Hepatocyte (in vitro differentiated cells): ENCODE data around the gene SERPINB1. TPM values are rescaled to one million over a fixed set of nuclear protein-coding genes. Genes with fewer than 3 reads are reported as not detected.
"Not testable (repeated sequence)": the region's sequence is repeated elsewhere in the genome, so short reads cannot be mapped to it uniquely, and the experiment has no call there.

Experiments
- DNase-seq: peaks from one replicate; pipeline ENCODE4 v3.0.0-alpha.2; 2016; ENCODE audit warnings: low spot score
- H2AFZ ChIP-seq: fragments of 200-600 bp; sonication (generic); 2 replicates; pipeline ENCODE4 v1.6.0; 2016; ENCODE audit warnings: antibody characterized with exemption, mild to moderate bottlenecking
- H3K27ac ChIP-seq: fragments of 200-600 bp; sonication (generic); 2 replicates; pipeline ENCODE4 v1.5.1; 2016; ENCODE audit warnings: mild to moderate bottlenecking
- H3K27me3 ChIP-seq: fragments of 200-600 bp; sonication (generic); 2 replicates; pipeline ENCODE4 v1.6.1; 2016
- H3K36me3 ChIP-seq: fragments of 200-600 bp; sonication (generic); replicated peaks from 2 replicates; pipeline ENCODE4 v1.5.1; 2016; ENCODE audit warnings: low read depth; ENCODE audit not compliant: insufficient read depth
- H3K4me1 ChIP-seq: fragments of 200-600 bp; sonication (generic); 2 replicates; pipeline ENCODE4 v1.5.1; 2016; ENCODE audit warnings: mild to moderate bottlenecking, moderate library complexity; ENCODE audit not compliant: insufficient read depth
- H3K4me2 ChIP-seq: fragments of 200-600 bp; sonication (generic); 2 replicates; pipeline ENCODE4 v1.6.0; 2016
- H3K4me3 ChIP-seq: fragments of 200-600 bp; sonication (generic); 2 replicates; pipeline ENCODE4 v1.5.1; 2016; ENCODE audit warnings: mild to moderate bottlenecking
- H3K79me2 ChIP-seq: fragments of 200-600 bp; sonication (generic); 2 replicates; pipeline ENCODE4 v1.6.0; 2017; ENCODE audit warnings: mild to moderate bottlenecking
- H3K9me2 ChIP-seq: fragments of 200-600 bp; sonication (generic); replicated peaks from 2 replicates; pipeline ENCODE4 v1.6.0; 2017; ENCODE audit warnings: mild to moderate bottlenecking; ENCODE audit not compliant: insufficient read depth
- H3K9me3 ChIP-seq: fragments of 200-600 bp; sonication (generic); 2 replicates; pipeline ENCODE4 v1.5.1; 2016; ENCODE audit warnings: low read depth, mild to moderate bottlenecking
- H4K20me1 ChIP-seq: fragments of 200-600 bp; sonication (generic); 2 replicates; pipeline ENCODE4 v1.6.0; 2016; ENCODE audit warnings: mild to moderate bottlenecking; ENCODE audit not compliant: insufficient read depth, poor library complexity, severe bottlenecking
- EZH2 ChIP-seq: fragments of 200-600 bp; sonication (generic); IDR thresholded peaks from 2 replicates; pipeline ENCODE4 v1.6.1; 2016; ENCODE audit warnings: antibody characterized with exemption, mild to moderate bottlenecking, borderline replicate concordance
- EZH2phosphoT487 ChIP-seq: fragments of 200-600 bp; sonication (generic); IDR thresholded peaks from one replicate; pipeline ENCODE4 v1.6.1; 2018; ENCODE audit warnings: antibody characterized with exemption, mild to moderate bottlenecking, low read depth, moderate library complexity; ENCODE audit not compliant: unreplicated experiment, severe bottlenecking
- WGBS: methylation state at CpG from one replicate; pipeline ENCODE4 v1.1.6; 2016; ENCODE audit warnings: low lambda C conversion rate; ENCODE audit errors: missing lambda C conversion rate; 5-methylcytosine and 5-hydroxymethylcytosine counted together
- polyA plus RNA-seq: library from polyadenylated mRNA; unstranded; fragments of >200 nt; fragmentation: Nextera tagmentation; extraction: Ambion mirVana; gene quantifications from 2 replicates; pipeline ENCODE4 v1.2.1, GENCODE V29; 2016
- total RNA-seq: library from RNA; depleted of rRNA; stranded (reverse); fragments of >200 nt; gene quantifications from 2 replicates; pipeline ENCODE4 v1.2.3, GENCODE V29; 2014
- TF ChIP-seq, protein P1 (sequence below): fragments of 200-600 bp; sonication (generic); IDR thresholded peaks from 2 replicates; pipeline ENCODE4 v1.5.1; 2016; ENCODE audit warnings: antibody characterized with exemption, mild to moderate bottlenecking; ENCODE audit not compliant: poor library complexity

The SERPINB1 gene
- total and polyA plus RNA-seq, 2 experiments from 2014 or later, result 45.9 to 57.0 TPM

DNA sequence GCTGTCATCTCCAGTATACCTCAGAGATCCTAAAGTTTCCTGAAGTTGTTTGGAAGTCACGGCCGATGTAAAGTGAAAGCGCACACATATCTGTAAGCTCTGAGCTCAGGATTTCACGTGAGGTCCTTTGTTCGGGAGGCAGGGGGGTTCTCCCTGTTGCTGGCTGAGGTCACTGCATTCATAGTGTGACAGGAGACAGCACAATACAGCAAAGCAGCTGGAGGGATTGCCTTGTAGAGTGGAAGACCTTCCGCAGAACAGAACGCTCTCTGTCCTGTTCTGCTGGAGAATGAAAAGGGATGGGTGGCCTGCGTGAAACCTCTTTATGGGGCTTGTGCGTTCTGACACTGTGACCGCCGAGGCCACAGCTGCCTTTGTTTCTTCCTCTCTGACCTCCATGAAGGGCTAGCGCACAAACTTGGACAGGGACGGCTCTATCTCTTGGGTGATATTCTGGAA, 13.4 kb upstream of the SERPINB1 start:
- H3K9me2 ChIP-seq, result no peaks in the 10 kb centered on the region
- H2AFZ ChIP-seq, result peak overlapping the region; percentile 31

DNA sequence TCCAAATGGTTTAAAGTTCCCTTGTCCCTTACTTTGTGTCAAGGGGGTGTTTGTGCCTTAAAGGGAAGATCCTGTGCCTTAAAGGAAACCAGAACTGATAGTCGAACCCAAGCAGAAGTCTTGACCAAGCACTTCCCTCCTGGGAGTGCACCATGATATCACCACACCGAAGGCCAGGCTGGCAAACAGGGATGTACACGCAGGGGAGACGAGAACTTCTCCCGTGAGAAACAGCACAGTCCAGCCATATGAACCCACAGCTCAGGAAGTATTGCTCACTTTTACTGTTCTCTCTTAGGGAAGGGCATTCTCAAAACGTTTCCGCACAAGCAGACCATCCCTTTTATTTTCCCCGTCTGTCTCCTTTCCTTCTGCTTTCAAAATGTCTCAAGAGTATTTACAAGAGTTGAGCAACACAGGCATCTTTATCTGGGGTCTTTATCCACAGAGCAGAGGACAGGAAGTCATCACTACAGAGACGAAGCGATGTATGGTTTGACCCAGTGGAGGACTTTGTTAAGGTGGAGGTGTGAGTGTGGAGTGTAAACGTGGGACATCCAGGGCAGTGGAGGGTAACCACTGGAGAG, 12.8 kb upstream of the SERPINB1 start:
- H3K27ac ChIP-seq, result peak overlapping the region; percentile 79

More for the DNA sequence above, 13.4 kb upstream of the SERPINB1 start:
- Histone ChIP-seq H3K4me1 (peaks cover 25% of the 10 kb centered on the region), H3K79me2 (no peaks in the 10 kb centered on the region), H3K4me3 (no peak overlapping the region), H3K27ac (peak overlapping the region; percentile 79), H3K9me3 (no peaks in the 10 kb centered on the region), H4K20me1 (no peaks in the 10 kb centered on the region), H3K27me3 (no peaks in the 10 kb centered on the region), H3K4me2 (peak overlapping the region; percentile 67), H3K36me3 (no peaks in the 10 kb centered on the region)
- WGBS, result 83% methylated on average over 13 of the region's 13 CpGs
- TF ChIP-seq, protein P1, sequence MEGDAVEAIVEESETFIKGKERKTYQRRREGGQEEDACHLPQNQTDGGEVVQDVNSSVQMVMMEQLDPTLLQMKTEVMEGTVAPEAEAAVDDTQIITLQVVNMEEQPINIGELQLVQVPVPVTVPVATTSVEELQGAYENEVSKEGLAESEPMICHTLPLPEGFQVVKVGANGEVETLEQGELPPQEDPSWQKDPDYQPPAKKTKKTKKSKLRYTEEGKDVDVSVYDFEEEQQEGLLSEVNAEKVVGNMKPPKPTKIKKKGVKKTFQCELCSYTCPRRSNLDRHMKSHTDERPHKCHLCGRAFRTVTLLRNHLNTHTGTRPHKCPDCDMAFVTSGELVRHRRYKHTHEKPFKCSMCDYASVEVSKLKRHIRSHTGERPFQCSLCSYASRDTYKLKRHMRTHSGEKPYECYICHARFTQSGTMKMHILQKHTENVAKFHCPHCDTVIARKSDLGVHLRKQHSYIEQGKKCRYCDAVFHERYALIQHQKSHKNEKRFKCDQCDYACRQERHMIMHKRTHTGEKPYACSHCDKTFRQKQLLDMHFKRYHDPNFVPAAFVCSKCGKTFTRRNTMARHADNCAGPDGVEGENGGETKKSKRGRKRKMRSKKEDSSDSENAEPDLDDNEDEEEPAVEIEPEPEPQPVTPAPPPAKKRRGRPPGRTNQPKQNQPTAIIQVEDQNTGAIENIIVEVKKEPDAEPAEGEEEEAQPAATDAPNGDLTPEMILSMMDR, result no peak
- TF ChIP-seq EZH2phosphoT487, result no peak
- TF ChIP-seq EZH2, result no peak
- no peak for DNase-seq

DNA sequence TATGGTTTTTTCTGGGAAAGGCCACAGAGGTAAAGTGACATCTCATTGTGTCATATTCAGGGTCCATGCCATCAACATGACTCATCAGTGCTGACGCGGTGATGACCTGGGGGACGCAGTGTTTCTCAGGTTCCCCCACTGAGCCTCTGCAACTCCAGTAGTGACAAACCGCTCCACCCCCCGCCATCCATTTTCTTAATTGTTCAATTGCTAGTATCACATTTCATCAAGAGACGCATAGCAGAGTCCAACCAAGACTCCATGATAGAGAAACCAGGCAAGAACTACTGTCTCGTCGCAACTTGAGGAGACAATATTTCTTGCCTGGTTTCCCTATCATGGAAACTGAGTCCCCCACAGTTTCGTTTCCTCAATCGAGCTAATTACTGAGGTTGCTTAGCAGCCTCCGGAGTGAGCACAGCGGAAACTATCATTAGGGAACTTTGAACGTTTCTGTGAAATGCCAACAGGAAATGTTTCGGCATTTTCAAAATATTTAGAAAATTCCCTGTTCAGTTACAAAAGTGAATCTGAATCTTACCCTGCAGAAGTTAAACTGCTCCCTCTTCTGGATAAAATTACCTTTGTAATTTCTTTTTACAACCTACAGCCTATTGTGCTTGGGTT, 12.2 kb upstream of the SERPINB1 start:
- peak overlapping the region; percentile 31 for H2AFZ ChIP-seq
- H3K27ac ChIP-seq, result peak overlapping the region; percentile 79
- no peaks in the 10 kb centered on the region for H3K36me3 ChIP-seq
- H3K4me2 ChIP-seq, result peak overlapping the region; percentile 67
- no peaks in the 10 kb centered on the region for H4K20me1 ChIP-seq
- WGBS, result 33% methylated on average over 14 of the region's 14 CpGs
- TF ChIP-seq EZH2phosphoT487, result no peak
- no peak for TF ChIP-seq EZH2
- TF ChIP-seq, protein P1, result peak; percentile 58
- H3K27me3 ChIP-seq, result no peaks in the 10 kb centered on the region
- H3K9me3 ChIP-seq, result no peaks in the 10 kb centered on the region
- peak; percentile 62 for DNase-seq
- H3K4me1 ChIP-seq, result peaks cover 24% of the 10 kb centered on the region
- no peaks in the 10 kb centered on the region for H3K9me2 ChIP-seq
- H3K79me2 ChIP-seq, result no peaks in the 10 kb centered on the region
- no peak overlapping the region for H3K4me3 ChIP-seq

More for the DNA sequence above, 12.8 kb upstream of the SERPINB1 start:
- H3K79me2 ChIP-seq, result no peaks in the 10 kb centered on the region
- no peak for DNase-seq
- TF ChIP-seq EZH2 (no peak), EZH2phosphoT487 (no peak)
- TF ChIP-seq, protein P1, result no peak
- peaks cover 25% of the 10 kb centered on the region for H3K4me1 ChIP-seq
- 50% methylated on average over 11 of the region's 11 CpGs for WGBS
- no peaks in the 10 kb centered on the region for H3K9me2 ChIP-seq
- peak overlapping the region; percentile 67 for H3K4me2 ChIP-seq
- no peaks in the 10 kb centered on the region for H3K9me3 ChIP-seq
- H3K4me3 ChIP-seq, result no peak overlapping the region
- no peaks in the 10 kb centered on the region for H4K20me1 ChIP-seq
- H2AFZ ChIP-seq, result peak overlapping the region; percentile 31
- H3K36me3 ChIP-seq, result no peaks in the 10 kb centered on the region
- no peaks in the 10 kb centered on the region for H3K27me3 ChIP-seq

DNA sequence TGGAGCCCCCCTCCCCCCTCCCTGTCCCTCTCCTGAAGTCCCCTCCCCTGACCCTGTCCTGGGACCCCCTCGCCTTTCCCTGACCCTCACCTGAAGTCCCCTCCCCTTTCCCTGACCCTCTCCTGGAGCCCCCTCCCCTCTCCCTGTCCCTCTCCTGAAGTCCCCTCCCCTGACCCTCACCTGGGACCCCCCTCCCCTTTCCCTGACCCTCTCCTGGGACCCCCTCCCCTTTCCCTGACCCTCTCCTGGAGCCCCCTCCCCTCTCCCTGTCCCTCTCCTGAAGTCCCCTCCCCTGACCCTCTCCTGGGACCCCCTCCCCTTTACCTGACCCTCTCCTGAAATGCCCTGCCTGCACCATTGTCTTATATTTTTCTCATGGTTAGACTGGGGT, 11.7 kb upstream of the SERPINB1 start:
- not testable (repeated sequence) for H3K27me3 ChIP-seq, H3K36me3 ChIP-seq, H3K4me3 ChIP-seq, H3K79me2 ChIP-seq, DNase-seq, H3K9me3 ChIP-seq, H4K20me1 ChIP-seq, H3K9me2 ChIP-seq
- H3K27ac ChIP-seq, result peak overlapping the region; percentile 79
- peak overlapping the region; percentile 67 for H3K4me2 ChIP-seq
- peak overlapping the region; percentile 31 for H2AFZ ChIP-seq
- peaks cover 19% of the 10 kb centered on the region for H3K4me1 ChIP-seq
- no CpG with 5 or more reads among the region's 1 CpG for WGBS
